Erythroblast (primary cell): ENCODE measurements around the gene APBB3.

Source experiments
- GATA1 ChIP-seq: IDR thresholded peaks from 2 replicates; pipeline ENCODE4 v1.6.1; 2011; ENCODE audit warnings: low read depth, mild to moderate bottlenecking, control low read depth, low read length, moderate library complexity
- POLR2A ChIP-seq: IDR thresholded peaks from 2 replicates; pipeline ENCODE4 v1.6.1; 2011; ENCODE audit warnings: mild to moderate bottlenecking, low read length

DNA sequence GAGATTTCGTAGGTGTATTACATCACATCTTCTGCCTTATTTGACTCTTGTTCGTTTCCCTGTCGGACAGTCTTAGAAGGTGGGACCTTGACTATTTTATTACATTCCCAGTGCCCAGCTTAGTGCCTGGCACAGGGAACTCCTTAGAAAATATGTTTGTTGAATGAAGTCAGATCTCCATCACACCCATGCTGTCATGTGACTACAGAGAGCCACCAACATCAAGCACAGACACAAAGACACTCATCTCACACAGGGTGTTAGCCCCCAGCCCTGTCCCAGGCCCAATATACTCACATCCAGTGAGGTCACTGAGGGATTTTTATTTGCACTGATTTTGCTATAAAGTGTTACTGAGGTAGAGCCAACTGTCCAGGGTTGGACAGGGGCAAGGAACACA lies 6.4 kb downstream of the APBB3 start:
- TF ChIP-seq POLR2A, result no peak
- TF ChIP-seq GATA1, result no peak
